HFF-Myc (cell line): ENCODE data around the gene HOXB6.

ENCODE experiments used
- DNase-seq: peaks from one replicate; pipeline ENCODE4 v3.0.0-alpha.2; 2011; ENCODE audit warnings: low read depth; ENCODE audit errors: extremely low read depth
- H3K4me3 ChIP-seq: replicated peaks from 2 replicates; pipeline ENCODE4 v1.5.1; 2011; ENCODE audit warnings: low read depth, mild to moderate bottlenecking, control low read depth, low read length
- TF ChIP-seq, protein P1 (sequence below): IDR thresholded peaks from 2 replicates; pipeline ENCODE4 v1.5.1; 2012; ENCODE audit warnings: mild to moderate bottlenecking, low read depth, low read length, control low read depth; ENCODE audit errors: missing control alignments

HOXB6 gene

DNA sequence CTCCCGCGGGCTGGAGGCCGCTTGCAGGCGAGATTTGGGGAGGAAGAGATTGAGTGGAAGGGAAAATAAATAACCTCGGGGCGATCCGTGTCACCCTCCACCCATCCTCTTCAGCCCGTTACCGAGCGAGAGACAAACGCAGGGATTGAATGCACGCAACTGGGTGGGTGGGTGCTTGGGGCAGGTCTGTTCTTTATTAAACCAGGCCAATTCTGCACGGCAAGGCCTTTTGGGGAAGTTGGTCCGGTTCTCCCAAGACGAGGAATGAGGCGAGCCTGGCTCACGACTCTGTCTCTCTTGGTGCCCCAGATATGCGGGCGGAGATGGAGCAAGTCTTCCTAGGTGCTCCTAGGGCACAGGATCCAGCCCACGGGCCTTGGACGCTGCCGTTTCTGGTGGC, 6.4 kb upstream of the HOXB6 start:
- peak overlapping the region; percentile 30; the same call in 1 of the 2 replicates for H3K4me3 ChIP-seq
- DNase-seq, result no peak
- TF ChIP-seq, protein P1, sequence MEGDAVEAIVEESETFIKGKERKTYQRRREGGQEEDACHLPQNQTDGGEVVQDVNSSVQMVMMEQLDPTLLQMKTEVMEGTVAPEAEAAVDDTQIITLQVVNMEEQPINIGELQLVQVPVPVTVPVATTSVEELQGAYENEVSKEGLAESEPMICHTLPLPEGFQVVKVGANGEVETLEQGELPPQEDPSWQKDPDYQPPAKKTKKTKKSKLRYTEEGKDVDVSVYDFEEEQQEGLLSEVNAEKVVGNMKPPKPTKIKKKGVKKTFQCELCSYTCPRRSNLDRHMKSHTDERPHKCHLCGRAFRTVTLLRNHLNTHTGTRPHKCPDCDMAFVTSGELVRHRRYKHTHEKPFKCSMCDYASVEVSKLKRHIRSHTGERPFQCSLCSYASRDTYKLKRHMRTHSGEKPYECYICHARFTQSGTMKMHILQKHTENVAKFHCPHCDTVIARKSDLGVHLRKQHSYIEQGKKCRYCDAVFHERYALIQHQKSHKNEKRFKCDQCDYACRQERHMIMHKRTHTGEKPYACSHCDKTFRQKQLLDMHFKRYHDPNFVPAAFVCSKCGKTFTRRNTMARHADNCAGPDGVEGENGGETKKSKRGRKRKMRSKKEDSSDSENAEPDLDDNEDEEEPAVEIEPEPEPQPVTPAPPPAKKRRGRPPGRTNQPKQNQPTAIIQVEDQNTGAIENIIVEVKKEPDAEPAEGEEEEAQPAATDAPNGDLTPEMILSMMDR, result no peak

- no peak for DNase-seq
- TF ChIP-seq, protein P1, result no peak
- H3K4me3 ChIP-seq, result peak within 1 kb of the TSS; percentile 30
Observed at GRCh38 chr17:48610282-48611211, 5.8 kb upstream of the HOXB6 start, which contains the start of gene HOXB7. TSS of gene HOXB7 (minus strand) at chr17:48611017. CDS start at chr17:48610918, 99 bp downstream.

DNA sequence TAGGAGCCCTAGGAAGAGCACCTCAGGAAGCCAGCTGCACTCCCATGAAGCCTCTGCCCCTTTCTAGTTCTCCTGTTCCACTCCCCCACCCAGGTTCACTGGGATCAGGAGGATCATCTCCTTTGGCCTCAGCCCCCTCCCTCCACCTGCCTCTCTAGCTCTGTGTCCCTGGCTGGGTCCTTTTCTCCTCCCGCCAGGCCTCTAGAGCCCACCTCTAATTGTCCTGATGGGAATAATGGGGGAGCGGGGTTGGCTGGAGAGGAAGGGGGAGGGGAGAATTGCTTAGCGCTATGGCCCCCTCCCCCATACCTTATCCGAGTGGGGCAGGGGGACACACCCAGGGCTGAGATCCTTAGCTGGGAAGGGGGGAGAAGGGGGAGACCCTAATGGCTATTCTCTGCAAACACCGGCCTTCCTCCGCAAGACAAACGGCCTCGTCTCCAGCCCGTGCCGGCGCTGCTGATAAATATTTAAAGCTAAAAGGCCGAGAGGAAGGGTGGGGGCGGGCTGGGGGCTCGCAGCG, 5.0 kb upstream of the HOXB6 start:
- no peak for DNase-seq
- TF ChIP-seq, protein P1, result no peak
- peak overlapping the region; percentile 30 for H3K4me3 ChIP-seq

GRCh38 chr17:48609033-48609432, 4.2 kb upstream of the HOXB6 start:
- TF ChIP-seq, protein P1, result no peak
- no peak for DNase-seq
- no peak overlapping the region for H3K4me3 ChIP-seq

- DNase-seq, result no peak
- TF ChIP-seq, protein P1, result no peak
- H3K4me3 ChIP-seq, result no peak overlapping the region
Observed at GRCh38 chr17:48608494-48608834, 3.7 kb upstream of the HOXB6 start.

DNA sequence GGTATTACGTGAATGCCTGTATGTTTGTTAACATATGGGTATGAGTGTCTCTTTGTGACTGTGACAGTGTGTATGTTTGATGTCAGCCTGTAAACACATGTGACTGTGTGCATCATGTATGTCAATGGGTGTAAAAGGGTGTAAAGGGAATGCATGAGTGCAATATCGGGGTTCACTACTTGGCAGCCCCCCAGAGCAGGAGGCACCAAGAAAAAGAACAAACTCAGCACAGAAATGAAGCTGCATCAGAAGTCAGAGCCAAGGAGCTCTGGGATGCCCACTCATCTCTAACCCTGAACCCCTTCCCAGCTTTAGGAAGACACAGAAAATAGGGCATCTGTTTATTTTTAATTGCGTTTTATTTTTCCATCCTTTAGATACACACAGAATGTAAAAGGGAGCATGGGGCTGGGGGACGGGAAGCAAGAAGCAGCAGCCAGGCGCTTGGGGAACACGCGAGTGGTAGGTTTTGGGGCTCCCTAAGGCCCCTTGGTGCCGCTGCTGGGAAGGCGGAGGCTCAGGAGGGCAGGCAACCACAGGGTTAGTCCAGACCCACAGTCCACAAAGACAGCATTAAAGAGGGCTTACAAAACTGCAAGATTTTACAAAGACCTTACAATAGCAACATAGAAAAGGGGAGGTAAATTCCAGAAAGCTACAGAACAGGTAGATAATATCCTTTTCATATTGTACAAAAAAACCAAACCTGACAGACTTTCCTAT, 2.3 kb upstream of the HOXB6 start:
- DNase-seq, result no peak
- no peak overlapping the region for H3K4me3 ChIP-seq
- TF ChIP-seq, protein P1, result no peak
